Lower leg skin (tissue), 3 donors: ENCODE data around the gene TRANK1.

Experiments used
- CTCF ChIP-seq, 3 donors: fragments of 450-650 bp; IDR thresholded peaks; one replicate each; pipeline ENCODE4 v1.5.1; 2016; ENCODE audit warnings: antibody characterized with exemption in 3 of 3, mild to moderate bottlenecking in 3 of 3, moderate library complexity in 2 of 3
- POLR2A ChIP-seq, 2 donors: fragments of 450-650 bp; IDR thresholded peaks; one replicate each; pipeline ENCODE4 v1.6.1; 2016 to 2017; ENCODE audit warnings: antibody characterized with exemption in 2 of 2, mild to moderate bottlenecking in 1 of 2, moderate library complexity in 1 of 2

- no peak for TF ChIP-seq CTCF (IDR thresholded peaks at IDR 0.05)
- TF ChIP-seq POLR2A (IDR thresholded peaks at IDR 0.05), result no peak
Measured at GRCh38 chr3:36900474-36901443, 44.1 kb downstream of the TRANK1 start.
